GM13977 (cell line): Measurements from ENCODE around the gene LYRM2.

Experiments
- DNase-seq: peaks from one replicate; pipeline ENCODE4 v3.0.0; 2012; ENCODE audit warnings: low spot score
- CTCF ChIP-seq: IDR thresholded peaks from 2 replicates; pipeline ENCODE4 v1.5.1; 2012; ENCODE audit warnings: mild to moderate bottlenecking, control low read depth; ENCODE audit not compliant: insufficient read depth; ENCODE audit errors: extremely low read depth, missing control alignments
- in situ Hi-C: fragments of 300-500 bp; cut with MboI; formaldehyde crosslinking; loops from one replicate; pipeline ENCODE4 v1.12.0; 2022; ENCODE audit warnings: low sequenced_read_pairs, low pct_unique_long_range_greater_than_20kb, mixed read lengths, inconsistent platforms; ENCODE audit not compliant: unreplicated experiment

Gene LYRM2

GRCh38 chr6:89555031-89555430 lies 83.5 kb downstream of the LYRM2 start:
- DNase-seq = no peak
- no peak for TF ChIP-seq CTCF
- in situ Hi-C loops = no loop called here

GRCh38 chr6:89554106-89554505 lies 84.4 kb downstream of the LYRM2 start:
- no peak for DNase-seq
- no peak for TF ChIP-seq CTCF
- in situ Hi-C loops = no loop called here

GRCh38 chr6:89553431-89553830 lies 85.1 kb downstream of the LYRM2 start:
- in situ Hi-C loops = no loop called here
- TF ChIP-seq CTCF = no peak
- DNase-seq = no peak

- DNase-seq = no peak
- in situ Hi-C loops = no loop called here
- TF ChIP-seq CTCF = no peak
These were observed 91.3 kb downstream of the LYRM2 start for GRCh38 chr6:89547281-89547680.

- no peak for DNase-seq
- no peak for TF ChIP-seq CTCF
- in situ Hi-C loops = no loop called here
These were observed 95.7 kb downstream of the LYRM2 start for GRCh38 chr6:89542866-89543265.

- no peak for DNase-seq
- no peak for TF ChIP-seq CTCF
- in situ Hi-C loops = no loop called here
These were observed 96.3 kb downstream of the LYRM2 start for GRCh38 chr6:89542081-89542857.

GRCh38 chr6:89539779-89540178 lies 98.8 kb downstream of the LYRM2 start:
- in situ Hi-C loops = no loop called here
- no peak for DNase-seq

More at GRCh38 chr6:89539779-89540178, 98.8 kb downstream of the LYRM2 start:
- TF ChIP-seq CTCF = no peak
